ENCODE results near the gene GALNT14.
"Not testable (repeated sequence)": the region's sequence is repeated elsewhere in the genome, so short reads cannot be mapped to it uniquely, and the experiment has no call there.

Gene GALNT14

DNA sequence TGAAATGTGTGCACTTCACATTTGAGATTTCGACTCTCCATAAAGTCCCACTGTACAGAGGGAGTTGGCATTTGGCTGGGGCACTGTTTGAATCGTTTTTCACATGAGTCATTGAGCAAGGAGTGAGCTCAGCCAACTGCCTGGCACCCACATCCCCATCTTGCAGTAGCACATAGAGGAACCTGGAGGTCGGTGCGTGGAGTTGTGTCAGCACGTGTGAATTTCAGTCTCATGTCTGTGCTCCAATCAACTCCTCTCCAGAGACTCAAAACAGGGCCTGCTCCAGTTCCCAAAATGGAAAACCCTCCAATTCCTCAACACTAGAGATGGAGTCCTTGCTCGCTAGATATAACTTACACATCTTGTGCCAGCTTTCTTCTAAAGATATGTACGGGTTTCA lies 204.2 kb downstream of the GALNT14 start:
- peak; percentile 29 for DNase-seq

DNA sequence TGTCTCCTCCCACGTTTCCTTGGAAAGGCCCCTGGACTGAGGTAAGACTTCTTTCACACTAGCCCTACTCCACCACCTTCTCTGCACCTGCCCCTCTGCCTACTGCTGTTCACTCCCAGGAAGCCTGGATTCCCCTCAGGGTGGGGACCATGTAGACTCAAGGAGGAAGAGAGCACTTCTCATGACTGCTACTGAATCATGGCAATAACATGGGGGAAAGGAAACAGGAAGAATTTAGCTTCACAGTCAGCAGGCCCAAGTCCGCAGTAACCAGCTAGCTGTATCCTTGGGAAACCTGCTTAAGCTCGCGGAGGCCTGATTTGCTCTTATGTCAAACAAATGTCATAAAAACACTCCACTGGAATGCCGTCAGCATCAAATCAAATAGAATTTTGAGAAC lies 204.7 kb downstream of the GALNT14 start:
- no peak for DNase-seq

DNA sequence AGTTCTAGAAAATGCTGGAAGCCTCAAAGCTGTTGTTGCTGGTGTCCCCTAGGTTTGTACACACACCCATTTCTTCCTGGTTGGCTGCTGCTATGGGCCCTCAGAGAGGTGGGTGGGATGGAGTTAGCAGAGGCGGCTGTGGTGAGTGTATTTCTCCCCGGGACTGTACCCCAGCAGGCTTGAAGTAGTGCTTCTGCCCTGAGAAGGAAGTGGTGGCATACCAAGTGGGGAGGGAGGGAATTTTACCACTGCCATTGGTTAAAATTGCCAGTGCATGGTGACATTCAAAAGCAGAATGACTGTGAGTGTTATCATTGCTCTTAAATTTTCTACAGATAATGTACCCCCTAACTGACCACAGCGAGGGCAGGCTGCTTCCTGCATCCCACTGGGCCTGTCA lies 205.4 kb downstream of the GALNT14 start:
- peak; percentile 54 for DNase-seq

DNA sequence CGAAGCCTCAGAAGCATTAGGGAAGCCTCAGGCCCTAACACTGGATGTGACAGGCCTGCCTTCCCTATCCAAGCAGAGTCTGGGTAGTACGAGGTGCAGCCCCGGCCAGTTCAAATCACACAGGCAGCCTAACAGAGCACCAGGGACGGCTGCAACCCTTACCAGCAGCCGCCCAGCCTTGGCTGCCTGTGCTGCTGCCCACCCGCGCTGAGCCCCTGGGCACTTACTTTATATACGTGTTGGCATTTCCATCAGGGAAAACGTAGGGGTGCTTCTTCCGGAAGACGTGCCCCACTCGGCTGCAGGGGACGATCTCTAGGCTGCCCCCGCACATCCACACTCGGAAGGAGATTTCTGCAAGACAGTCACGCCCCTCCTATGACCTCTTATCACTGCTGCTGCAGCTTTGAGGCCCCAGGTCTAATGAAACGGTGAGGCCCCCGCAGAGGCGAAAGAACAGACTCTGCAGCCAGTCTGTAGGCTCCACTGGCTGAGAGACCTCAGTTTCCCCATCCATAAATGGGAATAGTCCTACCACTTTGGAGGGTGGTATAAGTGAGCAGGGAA lies 206.3 kb downstream of the GALNT14 start:
- peak; percentile 47 for DNase-seq

DNA sequence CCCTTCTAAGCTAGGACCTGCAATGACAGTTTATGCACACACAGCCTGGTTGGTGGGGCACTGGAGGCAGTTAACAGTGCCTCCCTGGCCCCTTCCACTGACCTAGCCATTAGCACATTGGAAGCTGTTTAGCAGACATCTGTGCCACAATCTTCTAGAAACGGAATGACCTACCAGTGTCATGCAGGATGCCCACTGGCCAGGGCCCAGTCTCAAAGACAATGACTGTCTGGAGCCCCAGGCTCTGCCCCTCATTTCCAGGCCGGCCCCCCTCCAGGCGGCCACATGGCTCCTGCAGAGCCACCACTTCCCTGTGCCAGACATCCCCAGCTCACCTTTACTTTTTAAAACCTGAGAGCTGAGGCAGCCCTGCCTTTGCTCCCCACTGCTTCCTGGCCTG lies 207.5 kb downstream of the GALNT14 start:
- no peak for DNase-seq

DNA sequence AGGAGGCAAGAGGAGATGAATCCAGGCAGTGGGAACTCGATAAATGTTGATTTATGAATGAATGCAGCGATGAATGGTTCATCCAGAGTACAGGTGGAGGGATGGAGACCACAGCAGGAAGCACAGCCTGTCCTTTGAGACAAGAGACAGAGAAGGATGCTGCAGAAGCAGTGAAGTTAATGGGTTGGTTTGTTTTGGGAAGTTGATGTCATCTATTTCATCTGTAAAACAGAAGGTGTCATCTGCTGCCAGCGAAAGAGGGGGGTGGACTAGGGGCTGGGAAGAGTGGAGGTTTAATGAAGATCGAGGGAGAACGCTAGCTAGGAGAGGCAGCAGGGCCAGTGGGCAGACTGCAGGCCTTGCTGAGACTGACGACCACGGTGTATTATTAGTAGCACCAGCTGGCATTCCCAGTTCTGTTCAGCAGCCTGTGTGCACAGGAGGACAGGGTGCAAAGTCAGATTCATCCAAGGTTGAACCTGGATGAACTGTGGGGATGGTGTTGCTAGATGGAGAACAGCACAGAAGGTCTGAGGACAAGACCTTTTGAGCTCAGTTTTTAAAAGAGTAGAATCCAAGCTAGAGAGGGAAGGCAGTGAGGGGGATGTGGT lies 210.7 kb downstream of the GALNT14 start:
- DNase-seq = no peak

DNA sequence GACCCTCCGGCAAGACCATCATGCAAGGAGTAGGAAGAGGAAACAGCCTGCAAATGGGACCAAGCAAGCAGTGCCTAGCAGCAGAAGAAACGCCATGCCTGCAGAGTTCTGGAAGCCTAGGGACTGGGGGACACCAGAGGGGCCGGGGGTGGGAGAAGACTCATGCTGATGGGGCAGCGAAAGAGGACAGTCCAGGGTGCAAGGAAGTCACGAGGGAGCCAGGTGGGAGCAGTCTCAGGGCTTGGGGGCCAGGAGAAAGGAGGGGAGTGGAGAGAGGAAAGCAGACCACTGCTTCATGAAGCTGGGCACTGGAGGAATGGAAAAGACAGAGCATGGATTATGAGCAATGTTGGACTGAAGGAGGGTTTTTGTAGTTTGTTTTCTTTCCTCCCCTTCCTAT lies 211.6 kb downstream of the GALNT14 start:
- no peak for DNase-seq

DNA sequence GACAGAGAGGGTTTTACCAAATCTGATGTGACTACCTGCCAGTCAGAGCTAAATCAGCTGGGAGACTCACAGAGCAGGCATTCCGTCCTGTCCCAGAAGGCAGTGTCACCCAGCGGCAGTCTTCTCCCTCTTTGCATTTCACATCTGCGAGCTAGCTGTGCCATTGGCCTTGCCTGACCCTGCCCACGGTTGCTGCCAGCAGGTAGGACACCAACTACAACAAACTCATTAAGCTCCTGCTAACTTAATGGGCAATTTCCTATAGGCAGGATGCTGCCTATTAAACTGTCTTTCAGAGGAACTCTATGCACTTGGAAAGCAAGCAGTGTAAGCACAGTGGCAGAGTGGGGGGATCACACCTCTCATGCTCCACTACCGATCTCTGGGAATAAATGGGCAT lies 214.6 kb downstream of the GALNT14 start:
- no peak for DNase-seq

DNA sequence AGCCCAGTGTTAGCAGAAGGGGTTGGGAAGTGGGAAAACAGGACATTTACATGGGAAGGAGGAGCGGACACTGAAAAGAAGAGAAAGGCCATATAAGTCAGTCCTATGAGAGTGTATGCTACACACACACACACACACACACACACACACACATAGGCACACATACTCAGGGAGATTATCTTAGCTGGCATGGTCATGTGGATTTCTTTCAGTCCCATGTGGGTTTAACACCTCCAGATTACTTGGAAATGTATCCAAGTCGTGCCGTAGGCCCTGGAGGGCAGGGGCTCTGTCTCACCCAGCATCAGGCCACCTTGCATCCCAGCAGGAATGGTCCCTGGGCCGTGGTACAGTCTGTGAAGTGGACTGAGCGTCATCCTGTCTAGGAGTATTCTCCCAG lies 217.7 kb downstream of the GALNT14 start:
- DNase-seq = no peak

DNA sequence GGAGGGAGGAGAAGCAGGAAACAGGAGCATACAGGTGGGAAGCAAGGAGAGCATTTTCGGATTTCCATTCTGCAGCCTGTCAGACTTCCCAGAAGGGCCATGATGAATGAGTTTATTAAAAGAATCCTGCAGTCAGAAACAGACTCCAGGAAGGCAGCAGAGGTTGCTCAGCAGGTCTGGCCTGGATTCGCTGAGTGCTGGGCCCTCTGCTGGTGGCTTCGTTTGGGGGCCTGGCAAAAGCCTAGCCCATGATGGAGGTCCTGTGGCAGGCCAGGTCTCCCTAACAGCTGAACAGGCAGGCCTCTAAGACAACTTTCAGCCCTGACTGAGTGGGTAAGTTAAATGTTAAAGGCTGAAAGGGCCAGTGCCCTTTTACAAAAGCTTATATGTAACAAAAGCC lies 222.8 kb downstream of the GALNT14 start:
- peak; percentile 37 for DNase-seq

DNA sequence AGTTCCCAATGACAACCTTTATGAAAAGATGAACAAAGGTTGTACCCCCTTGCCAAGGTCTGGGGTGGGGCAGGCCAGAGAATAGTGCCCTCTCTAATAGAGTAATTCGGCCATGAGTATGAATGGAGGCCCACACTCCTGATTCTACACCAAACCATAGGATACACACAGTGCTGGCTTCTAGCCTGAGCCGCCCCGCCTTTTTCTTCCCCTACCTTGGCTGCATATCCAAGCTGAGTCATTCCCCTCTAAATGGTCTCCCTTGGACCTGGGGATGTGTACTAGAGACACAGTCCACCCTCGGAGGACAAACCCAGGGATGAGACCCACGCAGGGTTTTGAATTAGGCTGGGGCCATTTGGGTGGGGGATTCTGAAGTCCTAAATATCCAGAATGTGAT lies 223.8 kb downstream of the GALNT14 start:
- no peak for DNase-seq

DNA sequence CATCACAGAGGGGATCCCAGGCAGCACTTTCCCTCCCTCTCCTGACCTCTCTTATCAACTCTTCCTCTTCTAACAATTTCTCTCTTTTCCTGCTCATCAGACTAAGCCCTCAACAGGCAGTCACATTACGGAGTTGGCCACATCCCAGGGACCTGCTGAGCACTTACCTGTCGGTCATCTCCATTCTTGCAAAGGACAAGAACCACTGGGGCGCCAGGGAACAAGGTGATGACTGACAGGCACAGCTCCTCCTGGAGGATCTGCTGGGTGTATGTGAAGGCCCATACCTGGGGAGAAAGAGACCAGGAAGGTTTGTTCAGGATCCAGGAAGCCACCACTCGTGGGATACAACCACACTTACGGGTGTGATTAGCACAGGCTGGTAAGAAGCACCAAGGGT lies 226.2 kb downstream of the GALNT14 start:
- DNase-seq = no peak

DNA sequence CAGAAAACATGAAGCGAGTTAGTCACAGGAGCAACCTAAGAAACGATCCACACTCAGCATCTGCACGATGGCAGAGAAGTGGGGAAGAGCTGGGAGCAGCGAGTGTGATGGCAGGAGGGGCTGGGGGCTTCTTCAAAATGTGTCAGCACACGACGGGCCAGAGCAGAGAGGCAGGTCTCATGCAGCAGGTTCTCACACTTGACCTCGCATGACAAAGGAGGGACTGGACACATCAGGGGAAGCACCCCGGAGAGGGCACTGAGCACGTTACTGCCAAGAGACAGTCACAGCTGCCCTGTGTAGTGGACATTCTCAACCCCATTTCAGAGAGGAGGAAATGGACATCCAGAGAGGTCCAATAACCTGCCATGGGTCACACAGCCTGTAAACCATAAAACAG lies 226.9 kb downstream of the GALNT14 start:
- no peak for DNase-seq

DNA sequence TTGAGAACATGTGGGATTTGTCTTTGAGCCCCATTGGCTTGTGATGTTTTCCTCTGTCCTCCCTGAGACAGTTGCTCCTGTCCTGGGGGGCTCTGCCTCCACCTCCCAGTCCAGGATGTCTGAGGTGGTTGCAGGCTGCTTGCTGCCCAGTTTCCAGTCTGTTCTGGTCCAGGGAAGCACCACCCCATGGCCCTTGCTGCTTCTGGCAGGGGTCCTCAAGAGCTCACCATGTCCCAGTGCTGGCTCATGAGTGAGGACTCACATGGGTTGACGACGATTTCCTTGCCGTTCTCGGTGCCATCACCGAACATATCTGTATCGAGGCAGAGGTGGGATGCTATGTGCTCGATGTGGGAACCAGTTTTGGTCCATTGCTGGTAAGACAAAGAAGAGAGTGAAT lies 227.6 kb downstream of the GALNT14 start:
- no peak for DNase-seq

DNA sequence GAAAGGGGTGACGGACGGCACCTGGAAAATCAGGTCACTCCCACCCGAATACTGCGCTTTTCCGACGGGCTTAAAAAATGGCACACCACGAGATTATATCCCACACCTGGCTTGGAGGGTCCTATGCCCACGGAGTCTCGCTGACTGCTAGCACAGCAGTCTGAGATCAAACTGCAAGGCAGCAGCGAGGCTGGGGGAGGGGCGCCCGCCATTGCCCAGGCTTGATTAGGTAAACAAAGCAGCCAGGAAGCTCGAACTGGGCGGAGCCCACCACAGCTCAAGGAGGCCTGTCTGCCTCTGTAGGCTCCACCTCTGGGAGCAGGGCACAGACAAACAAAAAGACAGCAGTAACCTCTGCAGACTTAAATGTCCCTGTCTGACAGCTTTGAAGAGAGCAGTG lies 233.8 kb downstream of the GALNT14 start:
- DNase-seq = not testable (repeated sequence)

DNA sequence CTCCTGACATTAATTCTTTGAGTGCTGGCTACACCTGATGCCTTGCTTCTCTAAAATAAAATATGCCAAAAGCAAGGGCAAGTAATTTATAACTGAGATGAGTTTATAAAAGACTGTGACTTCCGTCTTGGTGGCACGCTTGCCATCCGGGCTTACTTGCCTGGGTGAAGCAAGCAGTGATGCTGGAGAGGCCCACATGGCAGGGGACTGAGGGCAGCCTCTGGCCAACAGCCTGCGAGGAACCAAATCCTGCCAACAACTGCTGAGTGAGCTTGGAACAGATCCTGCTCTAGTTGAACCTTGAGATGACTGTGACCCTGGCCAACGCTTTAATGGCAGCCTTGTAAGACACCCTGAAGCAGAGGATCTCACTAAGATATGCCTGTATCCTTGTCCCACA lies 234.9 kb downstream of the GALNT14 start:
- no peak for DNase-seq

DNA sequence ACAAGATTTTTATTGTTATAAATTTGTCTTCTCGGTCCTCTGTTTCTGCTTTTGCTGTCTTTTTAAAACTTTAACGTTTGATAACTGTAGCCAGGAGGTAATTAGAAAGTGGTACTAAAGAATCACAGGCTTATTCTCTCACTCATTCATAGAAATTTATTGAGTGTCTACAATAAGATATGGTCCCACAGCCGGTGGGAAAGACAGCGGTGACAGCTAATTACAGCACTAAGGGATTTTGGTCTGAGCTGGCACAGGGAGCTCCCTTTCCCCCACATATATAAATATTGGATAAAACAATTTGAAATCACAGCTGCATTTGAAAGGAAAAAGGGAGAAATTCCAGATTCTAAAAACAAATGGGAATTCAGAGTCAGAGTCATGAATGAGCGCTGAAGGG lies 237.9 kb downstream of the GALNT14 start:
- no peak for DNase-seq

DNA sequence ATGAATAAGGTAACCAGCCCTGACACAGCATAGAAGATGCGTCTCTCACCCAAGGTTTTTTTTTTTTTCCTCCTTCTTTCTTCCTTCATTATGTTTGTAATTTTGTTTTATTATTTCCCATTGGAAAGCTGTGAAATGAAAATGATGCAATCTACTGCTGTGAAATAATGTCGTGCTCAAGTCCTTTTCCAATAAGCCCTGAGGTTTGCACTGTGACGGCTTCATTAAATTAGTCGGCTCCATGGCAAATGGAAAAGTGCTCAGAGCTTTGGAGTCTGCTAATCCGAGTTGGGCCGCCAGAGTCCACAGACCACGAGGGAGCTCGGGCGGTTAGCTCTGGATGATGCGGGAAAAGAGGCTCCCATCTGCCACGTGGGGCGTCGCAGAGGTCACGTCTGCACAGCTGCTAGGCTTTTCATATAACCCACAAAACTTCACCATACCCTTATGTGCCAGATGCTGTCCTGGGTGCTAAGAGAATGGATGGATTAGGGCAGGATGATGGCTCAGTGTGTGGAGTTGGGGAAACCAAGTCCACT lies 238.7 kb downstream of the GALNT14 start:
- no peak for DNase-seq

DNA sequence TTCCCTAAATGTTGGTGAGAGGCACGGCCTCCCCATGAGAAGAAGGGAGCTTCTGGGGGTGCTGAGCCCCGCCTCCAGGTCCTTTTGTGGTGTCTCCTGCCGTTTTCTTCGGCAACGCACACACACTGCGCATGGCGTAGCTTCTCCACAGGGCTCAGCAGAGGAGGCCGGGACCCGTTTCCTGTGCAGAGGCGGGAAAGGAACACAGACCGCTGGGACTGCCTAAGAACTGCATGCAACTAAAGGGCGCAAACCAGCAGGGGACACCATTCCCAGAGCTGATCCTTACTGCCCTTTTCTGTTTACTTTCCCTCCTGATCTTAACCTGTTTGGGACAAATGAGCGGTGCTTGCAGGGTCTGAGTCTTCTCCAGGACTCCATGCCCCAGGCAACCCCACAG lies 240.7 kb downstream of the GALNT14 start:
- DNase-seq = no peak

DNA sequence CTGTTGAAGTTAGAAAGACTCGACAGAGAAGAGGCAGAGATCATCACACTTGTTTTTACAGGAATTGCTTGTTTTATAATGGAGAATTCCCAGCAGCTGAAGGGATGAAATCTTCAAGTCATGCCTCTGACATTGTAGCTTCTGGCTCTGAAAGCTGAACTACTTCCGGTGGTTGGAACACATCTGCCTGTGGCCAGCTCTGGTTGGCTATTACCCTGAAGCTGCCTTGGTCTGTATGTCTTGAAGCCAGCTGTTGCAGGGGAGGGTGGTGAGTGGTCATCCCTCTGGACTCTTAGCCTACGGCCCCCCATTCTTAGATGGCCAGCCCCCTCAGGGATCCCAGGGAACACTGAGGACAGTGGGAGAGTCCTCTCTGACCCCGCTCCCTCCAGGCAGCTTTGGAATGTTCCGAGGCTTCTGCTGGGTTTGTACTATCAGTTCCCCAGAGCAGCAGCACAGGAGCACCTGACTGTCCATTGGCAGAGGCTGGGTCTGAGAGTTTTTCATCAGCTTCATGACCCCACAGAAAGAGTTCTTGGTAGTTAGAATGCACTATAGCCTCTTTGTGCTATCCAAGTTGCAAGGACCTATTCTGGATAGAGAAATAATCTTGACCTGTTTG lies 243.6 kb downstream of the GALNT14 start:
- DNase-seq = no peak

DNA sequence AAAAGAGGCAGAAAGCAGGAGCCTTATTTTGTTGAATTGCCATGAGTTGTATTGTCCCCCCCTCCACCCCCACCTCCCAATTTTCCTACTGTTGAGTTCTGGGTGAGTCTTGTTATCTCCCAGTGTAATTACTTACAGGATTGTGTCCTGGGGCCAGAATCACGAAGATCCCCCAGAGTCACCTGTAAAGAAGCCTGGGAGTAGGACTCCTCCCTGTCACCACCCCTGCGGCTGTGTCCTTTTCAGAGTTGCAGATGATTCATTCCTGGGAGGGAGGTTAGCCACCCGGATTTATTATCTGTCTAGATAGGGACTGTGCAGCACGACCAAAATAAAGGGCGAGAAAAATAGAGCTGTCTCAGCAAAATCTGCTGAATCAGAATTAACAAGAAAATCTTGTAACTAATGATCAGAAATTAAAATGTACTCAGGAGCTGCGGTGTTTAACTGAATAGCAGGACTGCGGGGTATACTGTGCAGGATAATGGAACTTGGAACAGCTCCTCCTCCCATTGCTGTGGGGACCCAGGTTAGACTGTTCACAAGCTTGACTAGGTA lies 249.3 kb downstream of the GALNT14 start:
- no peak for DNase-seq

DNA sequence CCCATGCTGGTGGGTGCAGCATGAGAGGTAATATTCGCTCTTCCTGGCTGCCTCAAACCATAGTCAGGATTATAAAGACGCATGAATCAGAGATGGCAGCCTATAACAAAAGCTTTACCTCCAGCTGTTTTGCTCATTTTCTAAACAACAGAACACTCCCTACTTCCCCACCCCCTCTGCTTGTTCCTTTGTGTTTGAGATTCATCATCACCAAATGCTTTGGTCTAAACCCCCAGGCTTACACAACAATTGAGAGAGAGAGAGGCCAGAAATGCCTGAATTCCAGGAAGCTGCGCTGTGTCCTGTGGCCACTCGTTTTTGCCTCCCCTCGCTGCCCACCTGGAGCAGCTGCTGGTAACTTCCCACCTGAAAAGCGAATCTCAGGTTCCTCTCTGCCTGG lies 252.2 kb downstream of the GALNT14 start:
- no peak for DNase-seq

DNA sequence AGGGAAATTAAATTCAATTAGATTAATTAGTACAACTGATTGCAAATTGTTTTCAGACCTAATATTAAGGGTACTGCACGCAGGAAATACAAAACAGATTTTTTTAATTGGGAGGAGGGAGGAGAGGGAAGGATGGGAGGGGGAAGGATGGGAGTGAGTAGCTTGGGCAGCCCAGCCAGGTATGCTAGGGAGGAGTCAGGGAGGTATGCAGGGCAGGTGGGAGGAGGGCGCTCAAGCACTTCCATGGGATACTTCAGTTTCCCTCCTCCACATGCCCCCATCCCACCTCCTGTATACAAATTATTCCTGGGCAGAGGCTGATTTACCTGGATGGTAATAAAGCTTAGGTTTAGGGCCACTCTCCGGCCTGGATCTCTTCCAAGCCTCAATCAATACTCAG lies 254.4 kb downstream of the GALNT14 start:
- DNase-seq = no peak

DNA sequence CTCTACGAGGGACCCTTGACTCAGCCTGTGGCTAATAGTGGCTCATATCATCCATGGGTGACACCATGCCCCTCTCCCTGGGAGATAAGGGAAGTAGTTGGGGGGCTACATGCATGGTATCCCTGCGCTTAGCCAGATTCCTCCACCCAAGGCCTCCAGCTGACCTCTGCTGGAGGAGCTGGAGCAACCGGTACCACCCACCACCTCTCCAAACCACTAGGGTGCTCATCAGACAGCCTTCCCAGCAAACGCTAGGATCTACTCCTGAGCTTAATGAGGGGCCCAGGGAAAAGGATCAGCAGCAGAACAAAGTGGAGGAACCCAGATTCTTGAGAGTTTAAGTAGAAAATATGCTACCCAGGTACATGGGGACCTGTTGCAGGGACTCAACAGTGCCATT lies 255.1 kb downstream of the GALNT14 start:
- no peak for DNase-seq
